ENCODE measurements around the gene DNHD1.

The DNHD1 gene

GRCh38 chr11:6566704-6567370 lies 69.8 kb downstream of the DNHD1 start:
- Histone ChIP-seq H3K27me3 (replicated peaks; ENCODE audit: control insufficient read depth, insufficient read depth, low read length) (no peaks in the 10 kb centered on the region), H3K9ac (ENCODE audit: low read length) (no peak overlapping the region), H3K4me3 (ENCODE audit: low read length) (no peak overlapping the region), H3K9me3 (ENCODE audit: control insufficient read depth, low read length) (no peaks in the 10 kb centered on the region), H3K36me3 (ENCODE audit: control insufficient read depth, insufficient read depth, low read length, severe bottlenecking) (peaks cover 6% of the 10 kb centered on the region), H3K4me1 (ENCODE audit: control insufficient read depth, insufficient read depth, low read length) (peaks cover 14% of the 10 kb centered on the region)
- DNase-seq (ENCODE audit: low read depth) = no peak

GRCh38 chr11:6567371-6567745 lies 70.3 kb downstream of the DNHD1 start:
- Histone ChIP-seq H3K9me3 (ENCODE audit: control insufficient read depth, low read length) (no peaks in the 10 kb centered on the region), H3K4me1 (ENCODE audit: control insufficient read depth, insufficient read depth, low read length) (peaks cover 20% of the 10 kb centered on the region)
- no peak for DNase-seq (ENCODE audit: low read depth)

GRCh38 chr11:6568191-6568918 lies 71.3 kb downstream of the DNHD1 start:
- Histone ChIP-seq H3K9ac (ENCODE audit: low read length) (no peak overlapping the region), H3K4me1 (ENCODE audit: control insufficient read depth, insufficient read depth, low read length) (peaks cover 25% of the 10 kb centered on the region), H3K9me3 (ENCODE audit: control insufficient read depth, low read length) (no peaks in the 10 kb centered on the region), H3K4me3 (ENCODE audit: low read length) (no peak overlapping the region), H3K27me3 (replicated peaks; ENCODE audit: control insufficient read depth, insufficient read depth, low read length) (no peaks in the 10 kb centered on the region), H3K36me3 (ENCODE audit: control insufficient read depth, insufficient read depth, low read length, severe bottlenecking) (peaks cover 6% of the 10 kb centered on the region)
- peak; percentile 48 for DNase-seq (ENCODE audit: low read depth)

More at GRCh38 chr11:6567371-6567745, 70.3 kb downstream of the DNHD1 start:
- Histone ChIP-seq H3K9ac (ENCODE audit: low read length) (no peak overlapping the region), H3K4me3 (ENCODE audit: low read length) (no peak overlapping the region), H3K36me3 (ENCODE audit: control insufficient read depth, insufficient read depth, low read length, severe bottlenecking) (peaks cover 6% of the 10 kb centered on the region), H3K27me3 (replicated peaks; ENCODE audit: control insufficient read depth, insufficient read depth, low read length) (no peaks in the 10 kb centered on the region)

GRCh38 chr11:6569706-6570105 lies 72.6 kb downstream of the DNHD1 start:
- Histone ChIP-seq H3K4me1 (ENCODE audit: control insufficient read depth, insufficient read depth, low read length) (peaks cover 25% of the 10 kb centered on the region), H3K9ac (ENCODE audit: low read length) (no peak overlapping the region), H3K36me3 (ENCODE audit: control insufficient read depth, insufficient read depth, low read length, severe bottlenecking) (peaks cover under 1% of the 10 kb centered on the region), H3K4me3 (ENCODE audit: low read length) (no peak overlapping the region), H3K27me3 (replicated peaks; ENCODE audit: control insufficient read depth, insufficient read depth, low read length) (no peaks in the 10 kb centered on the region), H3K9me3 (ENCODE audit: control insufficient read depth, low read length) (no peaks in the 10 kb centered on the region)
- no peak for DNase-seq (ENCODE audit: low read depth)

GRCh38 chr11:6570691-6571427 lies 73.8 kb downstream of the DNHD1 start:
- H3K4me3 ChIP-seq (ENCODE audit: low read length) = no peak overlapping the region
- H3K27me3 ChIP-seq (replicated peaks; ENCODE audit: control insufficient read depth, insufficient read depth, low read length) = no peaks in the 10 kb centered on the region
- H3K9ac ChIP-seq (ENCODE audit: low read length) = no peak overlapping the region
- H3K4me1 ChIP-seq (ENCODE audit: control insufficient read depth, insufficient read depth, low read length) = peaks cover 28% of the 10 kb centered on the region
- no peaks in the 10 kb centered on the region for H3K36me3 ChIP-seq (ENCODE audit: control insufficient read depth, insufficient read depth, low read length, severe bottlenecking)
- no peak for DNase-seq (ENCODE audit: low read depth)
- no peaks in the 10 kb centered on the region for H3K9me3 ChIP-seq (ENCODE audit: control insufficient read depth, low read length)

GRCh38 chr11:6571434-6572008 lies 74.4 kb downstream of the DNHD1 start:
- Histone ChIP-seq H3K36me3 (ENCODE audit: control insufficient read depth, insufficient read depth, low read length, severe bottlenecking) (no peaks in the 10 kb centered on the region), H3K4me1 (ENCODE audit: control insufficient read depth, insufficient read depth, low read length) (peaks cover 34% of the 10 kb centered on the region), H3K4me3 (ENCODE audit: low read length) (no peak overlapping the region), H3K9ac (ENCODE audit: low read length) (no peak overlapping the region), H3K9me3 (ENCODE audit: control insufficient read depth, low read length) (no peaks in the 10 kb centered on the region), H3K27me3 (replicated peaks; ENCODE audit: control insufficient read depth, insufficient read depth, low read length) (no peaks in the 10 kb centered on the region)
- no peak for DNase-seq (ENCODE audit: low read depth)

GRCh38 chr11:6572215-6572614 lies 75.1 kb downstream of the DNHD1 start:
- Histone ChIP-seq H3K4me3 (ENCODE audit: low read length) (no peak overlapping the region), H3K9ac (ENCODE audit: low read length) (no peak overlapping the region), H3K4me1 (ENCODE audit: control insufficient read depth, insufficient read depth, low read length) (peaks cover 41% of the 10 kb centered on the region), H3K9me3 (ENCODE audit: control insufficient read depth, low read length) (no peaks in the 10 kb centered on the region), H3K36me3 (ENCODE audit: control insufficient read depth, insufficient read depth, low read length, severe bottlenecking) (no peaks in the 10 kb centered on the region), H3K27me3 (replicated peaks; ENCODE audit: control insufficient read depth, insufficient read depth, low read length) (no peaks in the 10 kb centered on the region)
- DNase-seq (ENCODE audit: low read depth) = peak; percentile 75

- H3K9me3 ChIP-seq (ENCODE audit: control insufficient read depth, low read length) = no peaks in the 10 kb centered on the region
- no peak overlapping the region for H3K4me3 ChIP-seq (ENCODE audit: low read length)
- no peak for DNase-seq (ENCODE audit: low read depth)
- H3K4me1 ChIP-seq (ENCODE audit: control insufficient read depth, insufficient read depth, low read length) = peaks cover 39% of the 10 kb centered on the region
- no peaks in the 10 kb centered on the region for H3K27me3 ChIP-seq (replicated peaks; ENCODE audit: control insufficient read depth, insufficient read depth, low read length)
- H3K9ac ChIP-seq (ENCODE audit: low read length) = no peak overlapping the region
- peaks cover 3% of the 10 kb centered on the region for H3K36me3 ChIP-seq (ENCODE audit: control insufficient read depth, insufficient read depth, low read length, severe bottlenecking)
Observed at GRCh38 chr11:6574816-6575715, 78.0 kb downstream of the DNHD1 start.

- H3K9ac ChIP-seq (ENCODE audit: low read length) = peak overlapping the region; percentile 19
Observed at GRCh38 chr11:6576471-6577373, 79.6 kb downstream of the DNHD1 start.

GRCh38 chr11:6578134-6578533 lies 81.1 kb downstream of the DNHD1 start:
- DNase-seq (ENCODE audit: low read depth) = no peak
- H3K4me3 ChIP-seq (ENCODE audit: low read length) = no peak overlapping the region
- H3K36me3 ChIP-seq (ENCODE audit: control insufficient read depth, insufficient read depth, low read length, severe bottlenecking) = peaks cover 3% of the 10 kb centered on the region
- peaks cover 7% of the 10 kb centered on the region for H3K9me3 ChIP-seq (ENCODE audit: control insufficient read depth, low read length)
- H3K4me1 ChIP-seq (ENCODE audit: control insufficient read depth, insufficient read depth, low read length) = peaks cover 24% of the 10 kb centered on the region
- no peak overlapping the region for H3K9ac ChIP-seq (ENCODE audit: low read length)
- H3K27me3 ChIP-seq (replicated peaks; ENCODE audit: control insufficient read depth, insufficient read depth, low read length) = no peaks in the 10 kb centered on the region

More at GRCh38 chr11:6576471-6577373, 79.6 kb downstream of the DNHD1 start:
- DNase-seq (ENCODE audit: low read depth) = peak; percentile 65
- Histone ChIP-seq H3K4me3 (ENCODE audit: low read length) (no peak overlapping the region), H3K36me3 (ENCODE audit: control insufficient read depth, insufficient read depth, low read length, severe bottlenecking) (peaks cover 3% of the 10 kb centered on the region), H3K4me1 (ENCODE audit: control insufficient read depth, insufficient read depth, low read length) (peaks cover 35% of the 10 kb centered on the region), H3K27me3 (replicated peaks; ENCODE audit: control insufficient read depth, insufficient read depth, low read length) (no peaks in the 10 kb centered on the region), H3K9me3 (ENCODE audit: control insufficient read depth, low read length) (no peaks in the 10 kb centered on the region)
